NCI-H2196 (cell line): ENCODE results near the gene FAM161A.
"Not testable (repeated sequence)": the region's sequence is repeated elsewhere in the genome, so short reads cannot be mapped to it uniquely, and the experiment has no call there.

Experiments
- DNase-seq: peaks from one replicate; lab custom pipeline; 2025; ENCODE audit not compliant: unreplicated experiment; lab: John Stamatoyannopoulos, UW

The FAM161A gene

GRCh38 chr2:61841286-61841685 lies 12.6 kb downstream of the FAM161A start:
- DNase-seq = no peak

GRCh38 chr2:61834893-61835292 lies 19.0 kb downstream of the FAM161A start:
- DNase-seq = no peak

- no peak for DNase-seq
These were observed 19.9 kb downstream of the FAM161A start for GRCh38 chr2:61833971-61834370.

- no peak for DNase-seq
These were observed 21.5 kb downstream of the FAM161A start for GRCh38 chr2:61832183-61832841.

GRCh38 chr2:61822255-61822654 lies 31.6 kb downstream of the FAM161A start:
- no peak for DNase-seq

- DNase-seq = no peak
These were observed 37.1 kb downstream of the FAM161A start for GRCh38 chr2:61816480-61817355.

- no peak for DNase-seq
These were observed 39.2 kb downstream of the FAM161A start for GRCh38 chr2:61814539-61815160.

GRCh38 chr2:61813314-61813713 lies 40.5 kb downstream of the FAM161A start:
- not testable (repeated sequence) for DNase-seq

- DNase-seq = no peak
These were observed 42.0 kb downstream of the FAM161A start for GRCh38 chr2:61811821-61812220.

GRCh38 chr2:61810203-61810602 lies 43.7 kb downstream of the FAM161A start:
- DNase-seq = not testable (repeated sequence)

- DNase-seq = not testable (repeated sequence)
These were observed 45.2 kb downstream of the FAM161A start for GRCh38 chr2:61808693-61809092.

- DNase-seq = no peak
These were observed 46.7 kb downstream of the FAM161A start for GRCh38 chr2:61807036-61807757.

GRCh38 chr2:61802548-61802947 lies 51.3 kb downstream of the FAM161A start:
- no peak for DNase-seq

- no peak for DNase-seq
These were observed 54.8 kb downstream of the FAM161A start for GRCh38 chr2:61799099-61799498.

- DNase-seq = not testable (repeated sequence)
These were observed 56.4 kb downstream of the FAM161A start for GRCh38 chr2:61797446-61797845.

- no peak for DNase-seq
These were observed 58.5 kb downstream of the FAM161A start for GRCh38 chr2:61795408-61795807.

- no peak for DNase-seq
These were observed 60.4 kb downstream of the FAM161A start for GRCh38 chr2:61793389-61793836.

GRCh38 chr2:61792355-61792890 lies 61.4 kb downstream of the FAM161A start:
- DNase-seq = no peak

- DNase-seq = no peak
These were observed 63.9 kb downstream of the FAM161A start for GRCh38 chr2:61789807-61790602.

- no peak for DNase-seq
These were observed 65.8 kb downstream of the FAM161A start for GRCh38 chr2:61787941-61788563.
